HG02763 (cell line): ENCODE measurements around the gene MINDY3.
"Not testable (repeated sequence)": the region's sequence is repeated elsewhere in the genome, so short reads cannot be mapped to it uniquely, and the experiment has no call there.

Source experiments
- ATAC-seq: cut with Tn5 transposase; IDR thresholded peaks from one replicate; pipeline ENCODE4 v1.9.1; 2021; ENCODE audit warnings: mild to moderate bottlenecking, moderate library complexity; ENCODE audit not compliant: unreplicated experiment

The MINDY3 gene

GRCh38 chr10:15781381-15781960 is 78.8 kb downstream of the MINDY3 start:
- ATAC-seq, result no peak

- ATAC-seq, result no peak
Observed at GRCh38 chr10:15780353-15781135, 79.8 kb downstream of the MINDY3 start.

- ATAC-seq, result no peak
Observed at GRCh38 chr10:15775513-15775912, 84.8 kb downstream of the MINDY3 start.

- not testable (repeated sequence) for ATAC-seq
Observed at GRCh38 chr10:15774534-15774933, 85.8 kb downstream of the MINDY3 start.

- no peak for ATAC-seq
Observed at GRCh38 chr10:15764892-15765454, 95.3 kb downstream of the MINDY3 start.

GRCh38 chr10:15763006-15763405 is 97.3 kb downstream of the MINDY3 start:
- ATAC-seq, result no peak

GRCh38 chr10:15762239-15762638 is 98.1 kb downstream of the MINDY3 start:
- ATAC-seq, result not testable (repeated sequence)

GRCh38 chr10:15761224-15761623 is 99.1 kb downstream of the MINDY3 start:
- not testable (repeated sequence) for ATAC-seq

- ATAC-seq, result no peak
Observed at GRCh38 chr10:15760681-15761080, 99.6 kb downstream of the MINDY3 start.

- no peak for ATAC-seq
Observed at GRCh38 chr10:15759265-15759664, 101.0 kb downstream of the MINDY3 start.

GRCh38 chr10:15758618-15759017 is 101.7 kb downstream of the MINDY3 start:
- ATAC-seq, result no peak

GRCh38 chr10:15754937-15755336 is 105.4 kb downstream of the MINDY3 start:
- ATAC-seq, result no peak

GRCh38 chr10:15751046-15751445 is 109.3 kb downstream of the MINDY3 start:
- ATAC-seq, result no peak

- no peak for ATAC-seq
Observed at GRCh38 chr10:15748126-15748525, 112.2 kb downstream of the MINDY3 start.

GRCh38 chr10:15747632-15748031 is 112.7 kb downstream of the MINDY3 start:
- ATAC-seq, result no peak

- ATAC-seq, result no peak
Observed at GRCh38 chr10:15745751-15746150, 114.6 kb downstream of the MINDY3 start.

GRCh38 chr10:15744217-15744865 is 116.0 kb downstream of the MINDY3 start:
- ATAC-seq, result no peak

- no peak for ATAC-seq
Observed at GRCh38 chr10:15743443-15743842, 116.9 kb downstream of the MINDY3 start.

- no peak for ATAC-seq
Observed at GRCh38 chr10:15742836-15743235, 117.5 kb downstream of the MINDY3 start.

GRCh38 chr10:15742102-15742501 is 118.2 kb downstream of the MINDY3 start:
- no peak for ATAC-seq

- ATAC-seq, result no peak
Observed at GRCh38 chr10:15741581-15741980, 118.7 kb downstream of the MINDY3 start.

GRCh38 chr10:15740261-15740660 is 120.0 kb downstream of the MINDY3 start:
- no peak for ATAC-seq
